HG02943 (cell line): ENCODE results near the gene APOBR.

Source experiments
- ATAC-seq: cut with Tn5 transposase; IDR thresholded peaks from one replicate; pipeline ENCODE4 v1.9.1; 2021; ENCODE audit warnings: mild to moderate bottlenecking, low read depth, moderate library complexity; ENCODE audit not compliant: unreplicated experiment

The APOBR gene

GRCh38 chr16:28548306-28548802 is 53.9 kb downstream of the APOBR start:
- no peak for ATAC-seq
